ENCODE results near the gene ACTA1. TPM values are rescaled to one million over a fixed set of nuclear protein-coding genes. Genes with fewer than 3 reads are reported as not detected.

Gene ACTA1
- total and polyA plus RNA-seq, 2 donors (not counting 1 experiment from before 2014, with no cell fraction given): 0.21 TPM; not detected in 1

DNA sequence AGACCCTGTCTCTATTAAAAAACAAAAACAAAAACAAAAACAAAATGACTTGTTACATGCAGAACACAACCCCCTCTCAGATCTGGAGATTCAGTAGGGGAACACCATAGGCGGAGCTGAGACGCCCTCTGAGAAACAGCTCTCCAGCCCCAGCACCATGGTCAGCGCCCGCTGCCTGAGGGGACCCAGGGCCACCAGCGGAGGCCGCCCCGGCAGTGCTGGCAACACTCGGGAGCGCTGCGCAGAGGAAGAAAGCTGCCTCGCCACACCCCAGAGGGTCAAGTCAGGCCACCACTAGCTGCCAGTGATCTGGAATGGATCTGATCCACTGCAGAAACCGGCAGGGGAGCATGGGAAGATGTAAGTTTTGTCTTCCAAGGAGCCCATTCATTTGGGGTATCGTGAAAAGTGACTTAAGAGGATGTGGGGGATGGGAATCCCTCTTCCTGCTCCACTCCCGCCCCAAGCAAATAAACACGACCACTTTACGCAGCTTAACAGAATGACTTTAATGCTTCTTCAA lies 3.1 kb downstream of the ACTA1 start:
- H3K4me1 ChIP-seq (ENCODE audit: control insufficient read depth in 2 of 2, insufficient read depth in 2 of 2, low read length in 2 of 2): peaks cover 26 to 27% of the 10 kb centered on the region in 2 donors
- H3K9me3 Mint-ChIP-seq (ENCODE audit: insufficient read depth): no peaks in the 10 kb centered on the region
- no peak for ATAC-seq (ENCODE audit: low read depth)
- 6% methylated on average over 11 of the region's 16 CpGs for WGBS (ENCODE audit: insufficient coverage)
- no peaks in the 10 kb centered on the region for H4K20me1 ChIP-seq (ENCODE audit: control insufficient read depth, insufficient read depth, low read length, poor library complexity, severe bottlenecking)
- ChIA-PET CTCF (interaction anchor here (0.6 to 1.0 kb wide), 2 partner anchors 10 to 30 kb away, joined by 3 read pairs; no protein-coding TSS in a partner anchor), POLR2A (no interaction called here)
- no peak overlapping the region for H3K27ac Mint-ChIP-seq
- peak overlapping the region; percentile 27 for H3K9ac ChIP-seq (ENCODE audit: low read length)
- H3K27me3 ChIP-seq (replicated peaks in 1 of 4; ENCODE audit: control extremely low read depth in 1 of 4, control insufficient read depth in 3 of 4, insufficient read depth in 4 of 4, low read length in 3 of 4): peaks cover 0 to 69% (median 50%) of the 10 kb centered on the region in 4 experiments
- H3K36me3 ChIP-seq (replicated peaks in 1 of 2; ENCODE audit: control extremely low read depth in 1 of 2, control insufficient read depth in 1 of 2, extremely low read depth in 1 of 2, insufficient read depth in 2 of 2, low read length in 1 of 2): no peaks in the 10 kb centered on the region
- intact Hi-C loops (cut with micrococcal nuclease): no loop called here
- no peak overlapping the region for H3K27ac ChIP-seq (ENCODE audit: low read length in 2 of 2)
- peak overlapping the region; percentile 84 for H3K4me3 Mint-ChIP-seq
- peaks cover 0 to 26% (median 0%) of the 10 kb centered on the region in 3 donors for H3K9me3 ChIP-seq (ENCODE audit: control extremely low read depth in 1 of 3, control insufficient read depth in 2 of 3, insufficient read depth in 1 of 3, low read length in 2 of 3)
- DNase-seq: peak; percentile 36
- H3K4me2 ChIP-seq (replicated peaks; ENCODE audit: low read depth, low read length, poor library complexity, severe bottlenecking): peak overlapping the region; percentile 66
- peaks cover 14% of the 10 kb centered on the region for H3K4me1 Mint-ChIP-seq
- H2AFZ ChIP-seq (ENCODE audit: insufficient read depth, low read depth, low read length, poor library complexity, severe bottlenecking): peak overlapping the region; percentile 42
- H3K4me3 ChIP-seq (ENCODE audit: control extremely low read depth in 1 of 5, extremely low read depth in 1 of 5, insufficient read depth in 1 of 5, low read depth in 2 of 5, low read length in 4 of 5): peak overlapping the region in 2 of 5 experiments; percentile 21 to 52
- peaks cover 55% of the 10 kb centered on the region for H3K27me3 Mint-ChIP-seq
- H3K79me2 ChIP-seq (ENCODE audit: control insufficient read depth, insufficient read depth, low read length): no peaks in the 10 kb centered on the region
- TF ChIP-seq CTCF (IDR thresholded peaks at IDR 0.05): no peak

DNA sequence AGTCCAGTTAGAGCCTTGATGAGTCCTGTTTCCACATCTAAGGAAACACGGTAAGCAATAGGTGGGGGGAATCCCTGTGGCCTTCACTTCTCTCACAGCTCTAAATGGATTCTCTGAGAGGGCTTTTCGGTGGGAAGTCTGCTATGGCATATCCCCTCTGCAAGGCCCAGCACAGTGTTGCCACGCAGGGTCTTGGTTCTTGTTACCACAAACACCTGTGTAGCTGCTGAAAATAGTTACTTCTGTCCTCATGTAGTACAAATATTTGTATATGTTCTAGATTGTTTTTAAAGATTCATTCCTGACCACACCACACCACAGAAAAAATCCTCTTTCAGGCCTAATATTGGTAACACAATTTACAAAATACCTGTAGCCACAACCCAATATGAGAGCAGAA lies 5.6 kb downstream of the ACTA1 start:
- ChIA-PET CTCF (no interaction called here), POLR2A (no interaction called here)
- no peak overlapping the region for H2AFZ ChIP-seq (ENCODE audit: insufficient read depth, low read depth, low read length, poor library complexity, severe bottlenecking)
- Mint-ChIP-seq H3K9me3 (ENCODE audit: insufficient read depth) (peaks cover 6% of the 10 kb centered on the region), H3K27ac (no peak overlapping the region), H3K4me1 (peaks cover 13% of the 10 kb centered on the region), H3K27me3 (peaks cover 62% of the 10 kb centered on the region), H3K4me3 (no peak overlapping the region)
- H3K9ac ChIP-seq (ENCODE audit: low read length): no peak overlapping the region
- intact Hi-C loops (cut with micrococcal nuclease): no loop called here
- 70% methylated on average over 1 of the region's 3 CpGs for WGBS (ENCODE audit: insufficient coverage)
- H3K4me2 ChIP-seq (replicated peaks; ENCODE audit: low read depth, low read length, poor library complexity, severe bottlenecking): no peak overlapping the region
- H3K27me3 ChIP-seq (replicated peaks in 1 of 4; ENCODE audit: control extremely low read depth in 1 of 4, control insufficient read depth in 3 of 4, insufficient read depth in 4 of 4, low read length in 3 of 4): peaks cover 0 to 48% (median 36%) of the 10 kb centered on the region in 4 experiments
- no peaks in the 10 kb centered on the region for H3K79me2 ChIP-seq (ENCODE audit: control insufficient read depth, insufficient read depth, low read length)
- no peak overlapping the region for H3K4me3 ChIP-seq (ENCODE audit: control extremely low read depth in 1 of 5, extremely low read depth in 1 of 5, insufficient read depth in 1 of 5, low read depth in 2 of 5, low read length in 4 of 5)
- peaks cover 3 to 22% (median 8%) of the 10 kb centered on the region in 3 donors for H3K9me3 ChIP-seq (ENCODE audit: control extremely low read depth in 1 of 3, control insufficient read depth in 2 of 3, insufficient read depth in 1 of 3, low read length in 2 of 3)
- no peak overlapping the region for H3K27ac ChIP-seq (ENCODE audit: low read length in 2 of 2)
- H3K36me3 ChIP-seq (replicated peaks in 1 of 2; ENCODE audit: control extremely low read depth in 1 of 2, control insufficient read depth in 1 of 2, extremely low read depth in 1 of 2, insufficient read depth in 2 of 2, low read length in 1 of 2): no peaks in the 10 kb centered on the region
- DNase-seq (no peak), ATAC-seq (ENCODE audit: low read depth) (no peak)
- H4K20me1 ChIP-seq (ENCODE audit: control insufficient read depth, insufficient read depth, low read length, poor library complexity, severe bottlenecking): no peaks in the 10 kb centered on the region
- TF ChIP-seq CTCF (IDR thresholded peaks at IDR 0.05) (no peak), EZH2 (IDR thresholded peaks at IDR 0.05; ENCODE audit: borderline replicate concordance, insufficient read depth, low read depth, low read length, poor library complexity, severe bottlenecking) (no peak)
- peaks cover 22 to 24% of the 10 kb centered on the region in 2 donors for H3K4me1 ChIP-seq (ENCODE audit: control insufficient read depth in 2 of 2, insufficient read depth in 2 of 2, low read length in 2 of 2)

All from B cell (primary cell).